HG03575 (cell line): ENCODE data around the gene COX14.
"Not testable (repeated sequence)": the region's sequence is repeated elsewhere in the genome, so short reads cannot be mapped to it uniquely, and the experiment has no call there.

Experiments used
- ATAC-seq: cut with Tn5 transposase; IDR thresholded peaks from one replicate; pipeline ENCODE4 v1.9.1; 2021; ENCODE audit not compliant: unreplicated experiment, insufficient number of reproducible peaks, low FRiP score; ENCODE audit errors: extremely low read depth

COX14 gene

GRCh38 chr12:50147281-50147680 is 35.2 kb downstream of the COX14 start:
- no peak for ATAC-seq

DNA sequence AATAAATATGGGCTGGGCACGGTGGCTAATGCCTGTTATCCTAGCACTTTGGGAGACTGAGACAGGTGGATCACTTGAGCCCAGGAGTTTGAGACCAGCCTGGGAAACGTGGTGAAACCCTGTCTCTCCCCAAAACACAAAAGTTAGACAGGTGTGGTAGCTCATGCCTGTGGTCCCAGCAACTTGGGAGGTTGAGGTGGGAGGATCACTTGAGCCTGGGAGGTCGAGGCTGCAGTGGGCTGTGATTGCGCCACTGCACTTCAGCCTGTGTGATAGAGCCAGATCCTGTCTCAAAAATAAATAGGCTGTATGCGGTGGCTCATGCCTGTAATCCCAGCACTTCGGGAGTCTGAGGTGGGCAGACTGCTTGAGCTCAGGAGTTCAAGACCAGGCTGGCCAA is 36.0 kb downstream of the COX14 start:
- ATAC-seq, result not testable (repeated sequence)

GRCh38 chr12:50149311-50149710 is 37.3 kb downstream of the COX14 start:
- ATAC-seq, result no peak

DNA sequence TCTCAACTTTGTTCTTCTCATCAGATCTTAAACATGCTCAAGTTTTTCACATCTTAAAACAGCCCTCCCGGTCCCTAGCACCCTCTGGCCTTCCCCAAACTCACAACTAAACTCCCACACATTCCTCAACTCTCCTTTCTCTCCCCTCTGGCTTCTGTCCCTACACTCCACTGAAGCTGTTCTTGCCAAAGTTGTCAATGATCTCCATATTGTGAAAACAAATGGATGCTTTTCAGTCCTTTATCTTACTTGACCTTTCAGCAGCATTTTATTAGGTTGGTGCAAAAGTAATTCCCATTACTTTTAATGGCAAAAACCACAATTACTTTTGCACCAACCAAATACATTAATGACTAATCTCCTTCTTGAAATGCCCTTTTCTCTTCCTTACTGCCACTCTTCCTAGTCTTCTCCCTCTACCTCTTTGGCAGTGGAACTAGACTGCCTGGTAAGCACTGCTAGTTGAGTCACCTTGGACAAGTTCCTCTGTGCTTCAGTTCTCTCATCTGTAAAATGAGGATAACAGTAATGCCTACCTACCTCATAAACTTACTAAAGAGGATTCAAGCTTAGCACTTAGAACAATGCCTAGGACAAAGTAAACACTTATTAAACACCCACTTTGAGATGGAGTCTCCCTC is 39.1 kb downstream of the COX14 start:
- no peak for ATAC-seq

DNA sequence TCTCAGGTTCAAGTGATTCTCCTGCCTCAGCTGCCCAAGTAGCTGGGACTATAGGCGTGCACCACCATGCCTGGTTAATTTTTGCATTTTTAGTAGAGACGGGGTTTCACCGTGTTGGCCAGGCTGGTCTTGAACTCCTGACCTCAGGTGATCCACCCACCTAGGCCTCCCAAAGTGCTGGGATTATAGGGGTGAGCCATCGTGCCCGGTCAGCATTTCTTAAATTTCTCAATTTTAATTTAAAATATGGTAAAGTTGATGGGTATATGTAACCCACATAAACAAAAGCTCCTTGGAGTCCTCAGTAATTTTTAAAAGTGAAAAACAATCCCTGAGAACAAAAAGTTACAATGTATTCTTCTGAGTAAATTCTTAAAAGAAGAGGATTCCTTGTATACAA is 42.9 kb downstream of the COX14 start:
- not testable (repeated sequence) for ATAC-seq

- no peak for ATAC-seq
These were observed 44.6 kb downstream of the COX14 start for GRCh38 chr12:50156641-50157040.

DNA sequence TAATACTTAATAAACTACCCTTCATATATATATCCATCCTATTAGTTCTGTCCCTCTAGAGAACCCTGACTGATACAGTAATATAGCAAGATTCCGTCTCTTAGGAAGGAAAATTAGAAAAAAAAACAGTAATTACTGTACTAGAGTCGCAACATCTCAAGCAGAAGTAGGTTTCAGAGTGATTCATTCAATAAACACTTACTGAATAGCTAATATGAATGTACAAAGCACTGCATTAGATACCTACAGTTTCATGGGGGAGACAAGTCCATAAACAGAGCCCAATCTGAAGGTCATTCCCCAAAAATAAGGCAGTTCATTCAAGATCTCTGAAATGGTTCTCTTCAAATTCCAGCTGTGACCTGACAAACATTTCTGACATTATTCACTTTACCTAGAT is 45.2 kb downstream of the COX14 start:
- ATAC-seq, result no peak

DNA sequence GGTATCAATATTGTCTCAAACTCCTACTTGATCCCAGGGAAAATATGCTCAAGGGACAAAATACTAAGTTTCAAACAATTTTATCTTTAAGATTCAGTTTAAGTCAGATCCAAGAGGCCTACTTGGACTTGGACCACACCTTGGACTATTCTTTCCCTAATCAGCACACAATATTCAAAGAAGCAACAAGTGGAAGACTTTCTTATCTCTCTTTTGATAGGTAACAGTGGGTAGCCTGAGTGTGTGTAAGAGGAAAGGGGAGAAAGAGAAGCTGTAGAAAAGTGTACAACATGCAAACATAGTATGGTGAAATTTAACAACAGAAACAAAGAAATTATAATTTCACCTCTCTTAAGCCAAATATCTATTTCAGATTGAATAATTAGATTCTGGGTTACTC is 48.6 kb downstream of the COX14 start:
- ATAC-seq, result no peak

DNA sequence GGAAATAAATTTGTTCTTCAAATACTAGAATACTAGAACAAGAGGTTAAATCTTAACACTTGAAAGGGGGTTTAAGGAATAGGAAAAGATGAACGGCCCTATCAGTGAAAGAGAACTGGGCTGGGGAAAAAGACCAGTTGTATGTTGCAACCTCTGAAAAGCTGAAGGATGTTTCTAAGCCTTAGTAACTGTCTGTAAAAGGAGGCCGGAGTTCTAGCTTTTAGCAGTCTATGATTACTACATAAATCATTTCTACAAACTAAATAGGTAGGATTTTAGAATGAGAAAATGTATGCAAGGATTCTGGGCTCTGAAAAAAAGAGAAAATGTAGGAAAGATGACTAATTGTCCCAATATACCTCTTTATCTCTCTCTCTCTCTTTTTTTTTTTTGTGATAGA is 50.2 kb downstream of the COX14 start:
- ATAC-seq, result no peak

GRCh38 chr12:50164963-50165362 is 52.9 kb downstream of the COX14 start:
- no peak for ATAC-seq

DNA sequence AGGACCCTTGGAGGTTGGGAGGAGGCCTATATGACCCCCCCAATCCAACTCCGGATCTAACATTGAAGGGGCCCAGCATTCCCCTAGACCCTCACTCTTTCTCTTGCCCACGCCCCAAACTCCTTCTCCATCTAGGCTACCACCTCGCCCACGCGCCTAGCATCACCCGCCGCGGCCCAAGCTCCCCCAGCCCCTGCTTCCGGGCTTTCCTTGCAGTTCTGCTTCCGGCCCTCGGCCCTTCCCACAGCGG is 54.7 kb downstream of the COX14 start:
- no peak for ATAC-seq

GRCh38 chr12:50167049-50167828 is 55.2 kb downstream of the COX14 start, which contains the start of gene CERS5:
Gene CERS5 (minus strand): TSS chr12:50167369. CDS start chr12:50167297, 72 bp downstream.
- ATAC-seq, result peak; percentile 78
